Heart right ventricle (tissue), 16 donors: ENCODE data around the gene POLR2J3. TPM values are rescaled to one million over a fixed set of nuclear protein-coding genes. Genes with fewer than 3 reads are reported as not detected.
"Not testable (repeated sequence)": the region's sequence is repeated elsewhere in the genome, so short reads cannot be mapped to it uniquely, and the experiment has no call there.

Source experiments
- ATAC-seq, 8 donors: fragments of 200-7000 bp; cut with Tn5 transposase; one replicate each; pipeline ENCODE4 v1.9.1; 2020; ENCODE audit warnings: mild to moderate bottlenecking in 8 of 8, moderate library complexity in 8 of 8, moderate number of reproducible peaks in 1 of 8
- DNase-seq, 2 donors: peaks; one replicate each; pipeline ENCODE4 v3.0.0-alpha.2; 2020
- H3K27ac ChIP-seq, 10 donors: fragments of 200-600 bp; sonication (generic) in 2 of 10; one replicate each; pipeline versions ENCODE4 v1.5.0 to v1.8.0; 2020 to 2022; ENCODE audit warnings: mild to moderate bottlenecking in 3 of 10
- H3K27me3 ChIP-seq, 7 donors: fragments of 200-600 bp; one replicate each; pipeline ENCODE4 v1.8.0; 2021 to 2022; ENCODE audit warnings: mild to moderate bottlenecking in 2 of 7
- H3K36me3 ChIP-seq, 9 donors: fragments of 200-600 bp; sonication (generic) in 1 of 9; one replicate each; pipeline versions ENCODE4 v1.5.0 to v1.8.0; 2020 to 2022; ENCODE audit warnings: mild to moderate bottlenecking in 2 of 9
- H3K4me1 ChIP-seq, 9 donors: fragments of 200-600 bp; sonication (generic) in 1 of 9; one replicate each; pipeline versions ENCODE4 v1.5.0 to v1.8.0; 2020 to 2022; ENCODE audit warnings: mild to moderate bottlenecking in 4 of 9
- H3K4me3 ChIP-seq, 10 donors: fragments of 200-600 bp; sonication (generic) in 2 of 10; one replicate each; pipeline versions ENCODE4 v1.5.0 to v1.8.0; 2020 to 2022; ENCODE audit warnings: mild to moderate bottlenecking in 7 of 10, moderate library complexity in 2 of 10
- H3K9me3 ChIP-seq, 11 donors: fragments of 200-600 bp in 10 of 11; sonication (generic) in 2 of 11; one replicate each; pipeline versions ENCODE4 v1.5.0 to v1.8.0; 2013 to 2022; ENCODE audit warnings: mild to moderate bottlenecking in 2 of 11, control low read depth in 1 of 11, moderate library complexity in 1 of 11
- WGBS, 2 donors: extraction: QIAGEN DNeasy Blood & Tissue Kit; methylation state at CpG; one replicate each; pipeline ENCODE4 v1.1.7; 2013; ENCODE audit warnings: inconsistent platforms in 1 of 2; 5-methylcytosine and 5-hydroxymethylcytosine counted together
- intact Hi-C, 10 donors: fragments of 100-400 bp; cut with DNase I; formaldehyde crosslinking; loops; one replicate each; pipeline versions ENCODE4 v1.11.1 to v1.14.2; 2022
- polyA plus RNA-seq, 2 donors: library from polyadenylated mRNA; stranded (reverse); fragments of 200-250 nt; gene quantifications; one replicate each; pipeline ENCODE4 v1.2.3, GENCODE V29; 2013
- total RNA-seq, 10 donors: library from RNA; stranded (reverse); fragmentation: NEBNext Ultra II Directional in 3 of 10; extraction: Animal tissue kit (Norgen Biotek cat#: 25700) in 3 of 10; gene quantifications; one replicate each; pipeline versions ENCODE4 v1.2.1 to v1.2.4, GENCODE V29; 2021 to 2023
- donor health status: Arrhythmogenic right ventricular cardiomyopathy.
- donor health status: ischemic (EF 13 %, LVEDD 7.1; RV severe dilation, severe dysfunction).
- donor health status: healthy with polysubstance abuse.
- donor health status: DM: no; HTN: yes; CAD: no.
- donor health status: DM: no; HTN: no; CAD: no.
- donor health status: ischemic (EF 25% LVEDD 6.9; RV normal size, moderate dysfunction).
- donor health status: ischemic (EF 25% LVEDD 5.7; RV mildly dilated, moderate dysfunction).
- donor health status: healthy.
- donor health status: DM: yes; HTN: yes; CAD: no.
- donor health status: Ischemic cardiomyopathy.
- donor health status: ischemic (EF 35%, LVEDD 5.7; RV mildly dilated, moderate dysfunction).
- donor health status: nonischemic (EF 11% LVEDD 7.7; RV severe dilation, severe dysfunction).
- donor health status: DM: yes; HTN: yes; CAD: no.
- donor health status: PGD.
- donor health status: ischemic (EF 29% LVEDD 5.4; RV normal size, mild dysfunction).
- donor health status: nonischemic (EF 23%, LVEDD 6.1; RV moderate dilation, normal function).

The POLR2J3 gene
- total and polyA plus RNA-seq, 12 donors: 6.7 to 102 (median 14.2) TPM

DNA sequence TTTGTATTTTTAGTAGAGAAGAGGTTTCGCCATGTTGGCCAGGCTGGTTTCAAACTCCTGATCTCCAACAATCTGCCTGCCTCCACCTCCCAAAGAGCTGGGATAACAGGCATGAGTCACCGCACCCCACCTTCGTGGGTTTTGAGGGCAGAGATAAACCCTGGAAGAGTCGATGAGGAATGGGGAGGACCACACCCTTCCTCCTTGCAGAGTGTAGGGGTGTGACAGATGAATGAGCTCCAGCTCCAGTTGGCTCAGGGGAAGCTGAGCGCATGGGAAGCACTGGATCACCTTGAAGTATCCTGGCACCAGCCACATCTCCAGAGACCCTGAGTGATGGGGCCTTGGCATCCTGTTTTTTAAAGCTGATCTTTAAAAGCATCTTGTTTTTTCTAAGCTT, 11.1 kb upstream of the POLR2J3 start:
- H3K27me3 ChIP-seq, DNase-seq, H3K4me3 ChIP-seq, ATAC-seq, H3K27ac ChIP-seq, intact Hi-C loops, H3K4me1 ChIP-seq, H3K9me3 ChIP-seq, H3K36me3 ChIP-seq: not testable (repeated sequence)
- no CpG with 5 or more reads among the region's 5 CpGs for whole genome bisulfite sequencing, 2 donors

DNA sequence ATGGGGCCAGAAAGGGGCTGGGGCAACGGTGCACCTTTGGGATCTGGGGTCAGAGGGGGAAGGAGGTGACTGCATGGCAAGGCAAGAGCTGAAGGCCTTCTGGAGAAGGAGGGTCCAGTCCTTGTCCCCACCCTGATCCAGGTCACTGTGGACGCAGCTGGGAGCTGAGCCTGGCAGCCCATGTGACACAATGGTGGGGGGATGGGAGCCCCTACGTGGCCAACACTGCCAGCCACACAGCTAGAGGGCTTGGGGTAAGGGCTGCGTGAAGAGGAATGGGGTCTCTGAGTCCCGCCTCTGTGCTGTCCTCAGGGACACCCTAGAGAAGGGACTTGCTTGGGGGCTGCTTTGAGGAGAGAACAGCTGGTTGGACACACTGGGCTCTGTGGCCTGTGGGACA, 9.3 kb upstream of the POLR2J3 start:
- H3K27me3 ChIP-seq, H3K9me3 ChIP-seq, DNase-seq, H3K36me3 ChIP-seq, ATAC-seq, H3K27ac ChIP-seq, H3K4me3 ChIP-seq, intact Hi-C loops, H3K4me1 ChIP-seq: not testable (repeated sequence)
- WGBS, 2 donors: no CpG with 5 or more reads among the region's 5 CpGs

DNA sequence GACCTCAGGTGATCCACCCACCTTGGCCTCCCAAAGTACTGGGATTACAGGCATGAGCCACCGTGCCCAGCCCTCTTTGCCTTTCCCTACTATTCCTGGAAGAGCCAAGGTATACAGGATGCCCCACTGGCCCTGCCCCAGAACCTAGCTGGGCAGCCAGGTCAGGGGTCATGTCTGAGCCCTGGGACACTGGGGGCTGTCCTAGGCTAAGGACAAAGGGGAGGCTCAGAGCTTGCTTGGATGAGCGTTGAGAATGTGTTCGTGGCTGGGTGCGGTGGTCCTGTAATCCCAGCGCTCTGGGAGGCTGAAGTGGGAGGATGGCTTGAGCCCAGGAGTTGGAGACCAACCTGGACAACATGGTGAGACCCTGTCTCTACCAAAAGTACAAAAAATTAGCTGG, 6.1 kb upstream of the POLR2J3 start:
- H3K9me3 ChIP-seq, H3K36me3 ChIP-seq, H3K4me1 ChIP-seq, H3K27ac ChIP-seq, H3K4me3 ChIP-seq, intact Hi-C loops, H3K27me3 ChIP-seq: not testable (repeated sequence)
- 82% methylated on average over 5 of the region's 5 CpGs for WGBS, 2 donors
- DNase-seq (peak in 1 of 2 donors; percentile 6), ATAC-seq (peak in 5 of 8 donors; percentile 5 to 31 (median 16))

DNA sequence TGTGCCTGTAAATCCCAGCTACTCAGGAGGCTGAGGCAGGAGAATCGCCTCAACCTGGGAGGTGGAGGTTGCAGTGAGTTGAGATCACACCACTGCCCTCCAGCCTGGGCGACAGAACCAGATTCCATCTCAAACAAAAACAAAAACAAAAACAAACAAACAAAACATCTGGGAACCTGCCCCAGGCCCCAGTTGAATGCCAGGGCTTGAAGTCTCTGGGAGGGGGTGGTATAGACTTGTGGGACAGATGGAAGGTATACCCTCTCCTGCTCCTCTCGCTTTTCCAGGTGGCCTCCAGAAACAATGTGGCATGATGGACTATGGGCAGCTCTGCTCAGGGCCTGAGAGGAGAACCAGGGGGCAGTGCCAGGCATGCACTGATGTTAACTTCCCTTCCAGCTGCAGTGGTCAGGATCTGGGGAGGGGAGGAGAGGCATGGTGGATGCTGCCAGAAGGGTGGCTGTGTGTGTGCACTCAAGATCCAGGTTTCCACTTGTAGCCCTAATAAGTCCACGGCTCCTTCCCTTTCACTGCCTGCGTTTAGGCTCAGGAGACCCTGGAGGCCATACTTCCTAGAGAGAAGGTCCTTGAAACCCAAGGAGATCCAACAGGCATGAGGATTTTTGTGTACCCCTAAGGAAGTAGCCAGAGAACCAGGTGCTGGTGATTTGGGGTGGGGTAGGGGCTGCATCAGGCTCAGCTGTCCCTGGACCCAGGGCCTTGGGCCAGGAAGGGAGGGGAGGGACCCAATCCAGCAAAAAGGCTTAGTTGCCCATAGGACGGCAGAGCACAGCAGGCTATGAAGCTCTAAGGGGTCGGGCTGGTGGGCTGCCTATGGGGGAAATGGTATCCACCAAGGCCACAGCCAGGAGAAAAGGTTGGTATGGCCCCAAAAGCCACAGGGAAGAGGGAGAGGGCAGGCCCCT, 5.2 kb upstream of the POLR2J3 start:
- DNase-seq, H3K4me3 ChIP-seq, H3K36me3 ChIP-seq, intact Hi-C loops, H3K9me3 ChIP-seq, H3K27ac ChIP-seq, H3K4me1 ChIP-seq, H3K27me3 ChIP-seq, ATAC-seq: not testable (repeated sequence)
- 77 to 78% methylated on average over 6 of the region's 7 CpGs for WGBS, 2 donors

DNA sequence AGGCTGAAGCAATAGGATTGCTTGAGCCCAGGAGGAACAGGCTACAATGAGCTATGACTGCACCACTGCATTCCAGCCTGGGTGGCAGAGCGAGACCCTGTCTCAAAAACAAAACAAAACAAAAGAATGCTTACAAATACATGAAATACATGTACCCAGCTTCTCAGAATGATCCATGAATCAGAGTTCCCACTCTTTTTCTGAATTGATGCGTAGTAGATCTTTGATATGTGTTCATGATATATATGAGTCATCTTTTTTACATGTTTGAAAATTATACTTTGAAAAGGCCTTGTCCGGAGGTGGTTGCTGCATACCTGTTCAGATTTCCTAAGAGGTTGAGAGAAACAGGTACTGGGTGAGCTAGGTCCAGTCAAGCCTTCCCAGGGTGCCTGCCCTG, 4.0 kb upstream of the POLR2J3 start:
- ATAC-seq, DNase-seq, H3K27me3 ChIP-seq, H3K4me1 ChIP-seq, H3K27ac ChIP-seq, H3K9me3 ChIP-seq, intact Hi-C loops, H3K4me3 ChIP-seq, H3K36me3 ChIP-seq: not testable (repeated sequence)
- WGBS, 2 donors: no CpG with 5 or more reads among the region's 3 CpGs

DNA sequence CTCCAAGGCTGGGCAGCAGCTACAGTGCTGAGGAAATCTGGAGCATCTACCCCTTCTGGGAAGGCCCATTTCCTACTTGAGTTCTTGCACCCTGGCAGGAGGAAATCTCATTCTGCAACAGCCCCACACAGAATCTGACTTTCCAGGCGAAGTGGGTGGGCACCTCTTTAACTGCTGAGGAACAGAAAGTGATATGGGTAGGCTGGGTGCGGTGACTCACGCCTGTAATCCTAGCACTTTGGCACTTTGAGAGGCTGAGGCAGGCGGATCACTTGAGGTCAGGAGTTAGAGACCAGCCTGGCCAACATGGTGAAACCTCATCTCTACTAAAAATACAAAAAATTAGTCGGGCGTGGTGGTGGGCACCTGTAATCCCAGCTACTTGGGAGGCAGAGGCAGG, 2.2 kb upstream of the POLR2J3 start:
- H3K27ac ChIP-seq, H3K9me3 ChIP-seq, H3K4me3 ChIP-seq, DNase-seq, intact Hi-C loops, H3K36me3 ChIP-seq, ATAC-seq, H3K4me1 ChIP-seq, H3K27me3 ChIP-seq: not testable (repeated sequence)
- no CpG with 5 or more reads among the region's 6 CpGs for WGBS, 2 donors

DNA sequence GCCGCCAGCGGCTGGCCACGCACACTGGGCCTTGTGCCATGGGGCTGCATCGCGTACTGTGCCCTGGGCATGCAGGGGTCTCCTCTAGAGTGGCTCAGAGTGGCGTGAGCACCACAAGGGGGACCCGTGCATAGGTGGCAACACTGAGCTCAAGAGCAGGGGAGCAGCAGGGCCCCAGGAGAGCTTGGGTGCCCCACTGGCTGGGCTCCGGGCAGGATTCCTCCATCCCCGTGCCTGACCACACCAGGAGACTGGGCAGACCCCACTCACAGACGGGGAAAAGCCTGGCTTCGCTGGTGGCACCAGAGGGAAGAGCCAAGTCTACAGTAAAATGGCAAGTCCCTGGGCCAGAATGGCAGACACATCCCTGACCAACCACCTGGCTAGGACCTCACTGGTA, 3.8 kb downstream of the POLR2J3 start:
- intact Hi-C loops, H3K4me3 ChIP-seq, H3K27ac ChIP-seq, DNase-seq, H3K9me3 ChIP-seq, H3K27me3 ChIP-seq, H3K4me1 ChIP-seq, ATAC-seq: not testable (repeated sequence)
- peaks cover 0 to 19% (median 0%) of the 10 kb centered on the region in 9 donors for H3K36me3 ChIP-seq
- WGBS, 2 donors: 95% methylated on average over 3 to 4 of the region's 11 CpGs

DNA sequence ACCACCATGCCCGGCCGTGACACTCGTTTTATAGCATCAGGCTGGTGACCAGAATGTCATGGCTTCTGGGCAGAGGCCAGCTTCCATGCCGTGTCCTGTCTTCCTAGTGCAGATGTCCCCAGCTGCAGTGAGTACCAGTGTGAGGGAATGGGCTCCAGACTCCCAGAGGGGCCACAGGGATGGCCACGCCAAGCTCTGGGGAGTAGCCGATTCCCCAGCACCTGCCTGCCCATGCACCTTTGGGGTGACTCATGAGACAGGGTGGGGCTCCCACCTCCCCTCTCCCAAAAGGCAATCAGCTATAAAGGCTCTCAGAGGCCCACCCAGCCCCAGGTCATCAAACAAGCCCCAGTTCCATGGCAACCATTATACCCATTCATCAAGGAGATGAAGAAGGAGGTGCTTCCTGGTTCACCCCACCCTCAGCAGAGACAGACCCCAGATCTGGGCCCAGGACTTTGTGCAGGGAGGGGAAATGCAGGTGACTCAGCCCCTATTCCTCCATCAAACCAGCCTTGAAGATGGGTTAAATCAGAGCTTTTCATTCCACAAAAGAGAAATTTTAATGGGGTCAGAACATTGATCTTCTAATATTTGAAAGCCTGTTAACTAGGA, 21.5 kb downstream of the POLR2J3 start, which contains the start of gene SPDYE2:
Gene SPDYE2, plus strand, starts transcription at position 419 of the 615 bp plus-strand sequence. CDS start 2,030 bp downstream, outside the sequence.
- DNase-seq, H3K27me3 ChIP-seq, H3K4me1 ChIP-seq, H3K36me3 ChIP-seq, H3K9me3 ChIP-seq, intact Hi-C loops, H3K27ac ChIP-seq, H3K4me3 ChIP-seq: not testable (repeated sequence)
- ATAC-seq: peak in 6 of 8 donors; percentile 11 to 76 (median 47)
- WGBS, 2 donors: no CpG with 5 or more reads among the region's 6 CpGs

DNA sequence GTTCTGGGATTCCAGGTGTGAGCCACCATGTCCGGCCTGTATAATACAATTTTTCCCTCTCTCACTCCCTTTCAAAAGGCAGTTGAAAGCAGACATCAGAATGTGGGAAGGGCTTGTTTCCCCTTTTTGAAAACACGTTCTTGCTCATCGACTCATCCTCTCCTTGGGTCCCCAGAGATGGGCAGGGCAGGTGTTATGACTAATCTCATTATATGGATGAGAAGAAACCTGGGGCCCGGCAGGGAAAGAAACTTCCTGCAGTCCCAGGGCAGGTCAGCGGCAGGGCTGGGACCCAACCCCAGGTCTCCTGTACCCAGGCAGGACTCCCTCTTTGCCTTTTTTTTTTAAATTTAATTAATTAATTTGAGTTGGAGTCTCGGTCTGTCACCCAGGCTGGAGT, 26.0 kb downstream of the POLR2J3 start:
- H3K27ac ChIP-seq, H3K4me3 ChIP-seq, H3K4me1 ChIP-seq, H3K27me3 ChIP-seq, ATAC-seq, H3K9me3 ChIP-seq, H3K36me3 ChIP-seq, DNase-seq, intact Hi-C loops: not testable (repeated sequence)
- WGBS, 2 donors: 91 to 100% methylated on average over 1 to 2 of the region's 6 CpGs

DNA sequence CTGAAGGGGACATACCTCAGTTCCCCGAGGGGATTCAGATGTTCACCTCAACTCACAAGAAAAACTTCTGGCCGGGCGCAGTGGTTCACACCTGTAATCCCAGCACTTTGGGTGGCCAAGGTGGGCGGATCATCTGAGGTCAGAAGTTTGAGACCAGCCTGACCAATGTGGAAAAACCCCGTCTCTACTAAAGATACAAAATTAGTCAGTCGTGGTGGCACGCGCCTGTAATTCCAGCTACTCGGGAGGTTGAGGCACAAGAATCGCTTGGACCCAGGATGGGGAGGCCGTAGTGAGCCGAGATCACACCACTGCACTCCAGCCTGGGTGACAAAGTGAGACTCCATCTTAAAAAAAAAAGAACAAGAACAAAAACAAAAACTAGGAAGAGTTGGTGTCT, 27.1 kb downstream of the POLR2J3 start:
- intact Hi-C loops, H3K36me3 ChIP-seq, H3K27me3 ChIP-seq, H3K9me3 ChIP-seq, H3K4me3 ChIP-seq, H3K4me1 ChIP-seq, ATAC-seq, DNase-seq, H3K27ac ChIP-seq: not testable (repeated sequence)
- WGBS, 2 donors: 95 to 100% methylated on average over 5 to 8 of the region's 12 CpGs

DNA sequence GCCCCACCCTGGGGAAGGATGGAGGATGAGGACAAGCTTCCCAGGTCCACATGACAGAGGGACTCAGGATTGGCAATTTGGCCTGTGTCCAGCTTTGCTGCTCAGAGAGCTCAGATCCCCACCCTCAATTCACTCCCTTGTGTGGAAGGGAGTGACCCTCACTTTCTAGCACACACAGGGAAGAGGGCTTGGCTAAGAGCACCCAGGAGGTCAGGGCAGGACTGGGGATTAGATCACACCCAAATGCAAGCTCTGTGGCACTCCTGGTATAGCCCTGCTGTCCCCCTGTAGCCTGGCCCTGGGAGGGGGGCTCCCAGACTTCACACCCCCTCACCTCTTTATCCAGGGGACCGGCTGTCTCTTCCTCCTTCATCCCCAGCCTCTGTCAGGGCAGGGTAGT, 28.0 kb downstream of the POLR2J3 start:
- H3K27me3 ChIP-seq, H3K36me3 ChIP-seq, DNase-seq, H3K27ac ChIP-seq, intact Hi-C loops, H3K4me3 ChIP-seq, H3K4me1 ChIP-seq, H3K9me3 ChIP-seq: not testable (repeated sequence)
- peak in 3 of 8 donors; percentile 6 to 31 (median 18) for ATAC-seq
- WGBS, 2 donors: no CpG with 5 or more reads among the region's 1 CpG
